Measurements from ENCODE around the gene BABAM2. TPM values are rescaled to one million over a fixed set of nuclear protein-coding genes. Genes with fewer than 3 reads are reported as not detected.

The BABAM2 gene
- total RNA-seq, 1 donor from 2014 or later = 41.0 TPM

GRCh38 chr2:28361991-28362710, 471.6 kb downstream of the BABAM2 start:
- H3K27ac ChIP-seq = peak overlapping the region; percentile 42

GRCh38 chr2:28362991-28363521, 472.5 kb downstream of the BABAM2 start:
- TF ChIP-seq POLR2AphosphoS5 (IDR thresholded peaks at IDR 0.05; ENCODE audit: insufficient read depth in 1 of 2, low read depth in 1 of 2) = no peak
- no peak for TF ChIP-seq POLR2A (IDR thresholded peaks at IDR 0.05)
- no peak for TF ChIP-seq CTCF (IDR thresholded peaks at IDR 0.05)

More at GRCh38 chr2:28361991-28362710, 471.6 kb downstream of the BABAM2 start:
- intact Hi-C loops (cut with DNase I) = no loop called here
- H3K27me3 ChIP-seq = no peaks in the 10 kb centered on the region
- no peak overlapping the region for H3K4me3 ChIP-seq
- no peaks in the 10 kb centered on the region for H3K36me3 ChIP-seq
- no peak for DNase-seq (ENCODE audit: extremely low spot score in 2 of 2)
- H3K4me1 ChIP-seq = peaks cover 35% of the 10 kb centered on the region
- TF ChIP-seq POLR2A (IDR thresholded peaks at IDR 0.05) = no peak
- no peak for TF ChIP-seq CTCF (IDR thresholded peaks at IDR 0.05)
- no peak for TF ChIP-seq POLR2AphosphoS5 (IDR thresholded peaks at IDR 0.05; ENCODE audit: insufficient read depth in 1 of 2, low read depth in 1 of 2)
- H3K9me3 ChIP-seq = no peaks in the 10 kb centered on the region

GRCh38 chr2:28363686-28364280, 473.3 kb downstream of the BABAM2 start:
- intact Hi-C loops (cut with DNase I) = no loop called here
- Histone ChIP-seq H3K4me1 (peaks cover 32% of the 10 kb centered on the region), H3K36me3 (no peaks in the 10 kb centered on the region), H3K27me3 (no peaks in the 10 kb centered on the region), H3K27ac (no peak overlapping the region), H3K4me3 (no peak overlapping the region), H3K9me3 (no peaks in the 10 kb centered on the region)
- TF ChIP-seq POLR2A (IDR thresholded peaks at IDR 0.05) (no peak), CTCF (IDR thresholded peaks at IDR 0.05) (no peak), POLR2AphosphoS5 (IDR thresholded peaks at IDR 0.05; ENCODE audit: insufficient read depth in 1 of 2, low read depth in 1 of 2) (no peak)
- DNase-seq (ENCODE audit: extremely low spot score in 2 of 2) = no peak

More at GRCh38 chr2:28362991-28363521, 472.5 kb downstream of the BABAM2 start:
- Histone ChIP-seq H3K4me3 (no peak overlapping the region), H3K36me3 (no peaks in the 10 kb centered on the region), H3K27ac (no peak overlapping the region), H3K9me3 (no peaks in the 10 kb centered on the region), H3K4me1 (peaks cover 35% of the 10 kb centered on the region), H3K27me3 (no peaks in the 10 kb centered on the region)
- no peak for DNase-seq (ENCODE audit: extremely low spot score in 2 of 2)
- intact Hi-C loops (cut with DNase I) = no loop called here

GRCh38 chr2:28364610-28365009, 474.1 kb downstream of the BABAM2 start:
- Histone ChIP-seq H3K27ac (no peak overlapping the region), H3K4me1 (peaks cover 24% of the 10 kb centered on the region), H3K4me3 (no peak overlapping the region), H3K9me3 (no peaks in the 10 kb centered on the region), H3K36me3 (no peaks in the 10 kb centered on the region), H3K27me3 (no peaks in the 10 kb centered on the region)
- DNase-seq (ENCODE audit: extremely low spot score in 2 of 2) = no peak
- intact Hi-C loops (cut with DNase I) = no loop called here
- no peak for TF ChIP-seq POLR2AphosphoS5 (IDR thresholded peaks at IDR 0.05; ENCODE audit: insufficient read depth in 1 of 2, low read depth in 1 of 2)
- no peak for TF ChIP-seq POLR2A (IDR thresholded peaks at IDR 0.05)
- no peak for TF ChIP-seq CTCF (IDR thresholded peaks at IDR 0.05)

- Histone ChIP-seq H3K4me1 (peaks cover 18% of the 10 kb centered on the region), H3K27ac (no peak overlapping the region), H3K27me3 (no peaks in the 10 kb centered on the region), H3K36me3 (no peaks in the 10 kb centered on the region), H3K4me3 (no peak overlapping the region), H3K9me3 (no peaks in the 10 kb centered on the region)
- no peak for DNase-seq (ENCODE audit: extremely low spot score in 2 of 2)
- intact Hi-C loops (cut with DNase I) = no loop called here
- TF ChIP-seq POLR2AphosphoS5 (IDR thresholded peaks at IDR 0.05; ENCODE audit: insufficient read depth in 1 of 2, low read depth in 1 of 2) (no peak), POLR2A (IDR thresholded peaks at IDR 0.05) (no peak), CTCF (IDR thresholded peaks at IDR 0.05) (no peak)
Measured at GRCh38 chr2:28365158-28365557, 474.6 kb downstream of the BABAM2 start.

All from vagina (tissue), 2 donors.